ENCODE results near the gene SLC7A1.

Gene SLC7A1

GRCh38 chr13:29459813-29460355 is 135.6 kb downstream of the SLC7A1 start:
- no peak for DNase-seq
